OCI-LY7 (cell line): Measurements from ENCODE around the gene RPL22. TPM values are rescaled to one million over a fixed set of nuclear protein-coding genes. Genes with fewer than 3 reads are reported as not detected.

Source experiments
- Bru-seq: library from RNA; stranded (reverse); fragments of 400-500 nt; gene quantifications from one replicate; lab custom pipeline; 2021; lab: Mats Ljungman, UMichigan
- BruChase-seq, 2 experiments: library from RNA; stranded (reverse); fragments of 400-500 nt; gene quantifications; one replicate each; lab custom pipeline; 2021; lab: Mats Ljungman, UMichigan
- BruUV-seq: library from RNA; stranded (reverse); fragments of 400-500 nt; replicated peaks from 2 replicates; lab custom pipeline; 2021; lab: Mats Ljungman, UMichigan
- CTCF ChIA-PET: fragments of 300-600 bp; sonication (Branson Sonifier 250); formaldehyde crosslinking; loops from one replicate; lab custom pipeline; 2022; ENCODE audit warnings: antibody characterized with exemption; ENCODE audit not compliant: unreplicated experiment; lab: Charles Lee
- POLR2A ChIA-PET: fragments of 300-600 bp; sonication (Branson Sonifier 250); formaldehyde crosslinking; loops from one replicate; lab custom pipeline; 2022; ENCODE audit warnings: antibody characterized with exemption; lab: Charles Lee
- DNase-seq: peaks from one replicate; pipeline ENCODE4 v3.0.0-alpha.2; 2015; ENCODE audit warnings: low spot score
- H2AFZ ChIP-seq: fragments of 200-600 bp; sonication (generic), shearing (Covaris generic); 2 replicates; pipeline ENCODE4 v1.6.1; 2014; ENCODE audit warnings: mild to moderate bottlenecking, antibody characterized with exemption, low read length, moderate library complexity
- H3K27ac ChIP-seq: fragments of 200-600 bp; sonication (generic); 2 replicates; pipeline ENCODE4 v1.5.1; 2014; ENCODE audit warnings: mixed run types, low read depth, mild to moderate bottlenecking, moderate library complexity, low read length, inconsistent platforms; ENCODE audit not compliant: poor library complexity, severe bottlenecking
- H3K36me3 ChIP-seq: fragments of 200-600 bp; sonication (generic); 2 replicates; pipeline ENCODE4 v1.6.1; 2014; ENCODE audit warnings: mild to moderate bottlenecking, antibody characterized with exemption, low read length, moderate library complexity, mixed read lengths; ENCODE audit not compliant: insufficient read depth
- H3K4me1 ChIP-seq: fragments of 200-600 bp; sonication (generic); 2 replicates; pipeline ENCODE4 v1.5.1; 2014; ENCODE audit warnings: mild to moderate bottlenecking, low read length; ENCODE audit not compliant: insufficient read depth, poor library complexity, severe bottlenecking
- H3K4me2 ChIP-seq: fragments of 200-600 bp; sonication (generic); 2 replicates; pipeline ENCODE4 v1.6.1; 2014; ENCODE audit warnings: mild to moderate bottlenecking, low read length
- H3K4me3 ChIP-seq: fragments of 200-600 bp; sonication (generic); 2 replicates; pipeline ENCODE4 v1.5.1; 2014; ENCODE audit warnings: mild to moderate bottlenecking, low read depth, low read length; ENCODE audit not compliant: poor library complexity, severe bottlenecking
- H3K79me2 ChIP-seq: fragments of 200-600 bp; sonication (generic); 2 replicates; pipeline ENCODE4 v1.6.1; 2016; ENCODE audit warnings: low read depth, mild to moderate bottlenecking, low read length, moderate library complexity, mixed read lengths; ENCODE audit not compliant: insufficient read depth
- H3K9me2 ChIP-seq: fragments of 200-600 bp; sonication (generic); 2 replicates; pipeline ENCODE4 v1.6.1; 2016; ENCODE audit warnings: mild to moderate bottlenecking, low read length, mixed read lengths; ENCODE audit not compliant: insufficient read depth
- H3K9me3 ChIP-seq: fragments of 200-600 bp; sonication (generic); 2 replicates; pipeline ENCODE4 v1.6.1; 2014; ENCODE audit warnings: mild to moderate bottlenecking, mixed run types, low read length, mixed read lengths
- H4K20me1 ChIP-seq: fragments of 200-600 bp; sonication (generic); 2 replicates; pipeline ENCODE4 v1.6.1; 2014; ENCODE audit warnings: mild to moderate bottlenecking, antibody characterized with exemption, low read length, moderate library complexity, mixed read lengths; ENCODE audit not compliant: insufficient read depth
- CTCF ChIP-seq: fragments of 200-600 bp; sonication (generic); conservative IDR thresholded peaks from 2 replicates; pipeline ENCODE4 v1.5.1; 2014; ENCODE audit warnings: mild to moderate bottlenecking, antibody characterized with exemption, low read length, moderate library complexity, mixed read lengths
- EZH2phosphoT487 ChIP-seq: fragments of 200-600 bp; sonication (generic); IDR thresholded peaks from 2 replicates; pipeline ENCODE4 v1.6.1; 2018; ENCODE audit warnings: low read depth, borderline replicate concordance, mild to moderate bottlenecking, mixed run types, antibody characterized with exemption, low read length, moderate library complexity, mixed read lengths
- intact Hi-C: fragments of 100-400 bp; cut with micrococcal nuclease; formaldehyde crosslinking; loops from one replicate; pipeline ENCODE4 v1.10.0; 2022; ENCODE audit not compliant: unreplicated experiment
- long read RNA-seq: library from polyadenylated mRNA; stranded (forward); transcript quantifications from one replicate; pipeline ENCODE4 v2.0.0, GENCODE V29; 2022
- total RNA-seq, 2 experiments: library from RNA; depleted of rRNA in 1 of 2; stranded (reverse); fragments of >200 nt in 1 of 2; shearing (Covaris generic) in 1 of 2; gene quantifications; 2 replicates each; pipeline ENCODE4 v1.2.3, GENCODE V29; 2014 to 2022

RPL22 gene
- total RNA-seq (2014; rRNA removed; shearing (Covaris generic)) = 249 and 330 TPM in 2 replicates
- total RNA-seq (2022) = 589 and 605 TPM in 2 replicates
- percentile 99 among the genes with signal in this experiment for Bru-seq, nascent RNA
- BruChase-seq, experiment 1, labeled RNA remaining after a 6-hour chase = percentile 99 among the genes with signal in this experiment
- percentile 99 among the genes with signal in this experiment for BruChase-seq, experiment 2, labeled RNA remaining after a 2-hour chase
- long read RNA-seq, transcript RPL22-206 (3 exons, 2,279 nt) = minor isoform, 24 of 252 reads
- long read RNA-seq, transcript RPL22-201 (4 exons, 2,078 nt) = major isoform, 149 of 252 reads
- long read RNA-seq, partial matches to known transcripts = 10 of 252 reads
- long read RNA-seq, other reads (novel, unspliced or antisense) = 66 of 252 reads

- intact Hi-C loops = loop anchor here (1.0 to 5.0 kb wide), 3 partner anchors 38 to 207 kb away; partner anchors contain the start of genes ICMT and NPHP4
These were observed at the start of gene RPL22 for GRCh38 chr1:6199298-6200187. Gene RPL22 (minus strand): TSS chr1:6199595. CDS start chr1:6199573, 22 bp downstream.

GRCh38 chr1:6248161-6248776 lies 48.9 kb upstream of the RPL22 start:
- BruUV-seq = no TSS peak
- ChIA-PET POLR2A (interaction anchor here (1.1 kb wide), 1 partner anchor 159 kb away, joined by 4 read pairs; no protein-coding TSS in a partner anchor), CTCF (no interaction called here)
- H3K4me2 ChIP-seq = no peak overlapping the region
- no peaks in the 10 kb centered on the region for H3K9me3 ChIP-seq
- TF ChIP-seq CTCF = no peak
- no peak for TF ChIP-seq EZH2phosphoT487
- H3K9me2 ChIP-seq = no peaks in the 10 kb centered on the region
- no peak for DNase-seq
- no peak overlapping the region for H3K27ac ChIP-seq
- H3K36me3 ChIP-seq = no peaks in the 10 kb centered on the region
- H2AFZ ChIP-seq = no peak overlapping the region
- intact Hi-C loops = loop anchor here (5.0 to 10.0 kb wide), 3 partner anchors 109 to 187 kb away; no protein-coding TSS in a partner anchor
- no peaks in the 10 kb centered on the region for H3K4me1 ChIP-seq
- no peaks in the 10 kb centered on the region for H3K79me2 ChIP-seq
- H3K4me3 ChIP-seq = no peak overlapping the region
- H4K20me1 ChIP-seq = no peaks in the 10 kb centered on the region

More at GRCh38 chr1:6199298-6200187, at the start of gene RPL22:
- Histone ChIP-seq H2AFZ (peak within 1 kb of the TSS; percentile 95), H3K4me3 (peak within 1 kb of the TSS; percentile 93), H3K27ac (peak within 1 kb of the TSS; percentile 53), H3K4me1 (peaks cover 31% of the 10 kb centered on the region), H3K79me2 (peaks cover 52% of the 10 kb centered on the region), H3K9me3 (no peaks in the 10 kb centered on the region), H3K4me2 (peak within 1 kb of the TSS; percentile 96), H4K20me1 (peaks cover 24% of the 10 kb centered on the region), H3K9me2 (no peaks in the 10 kb centered on the region), H3K36me3 (peaks cover 46% of the 10 kb centered on the region)
- TF ChIP-seq EZH2phosphoT487 (no peak), CTCF (no peak)
- POLR2A ChIA-PET = interaction anchor here (0.5 to 1.3 kb wide), 2 partner anchors 31 to 36 kb away, joined by 3 to 7 read pairs; partner anchors contain the start of gene ICMT
- peak; percentile 100 for DNase-seq
- CTCF ChIA-PET = no interaction called here
- no TSS peak for BruUV-seq
